Activated CD4-positive, alpha-beta T cell treated with anti-CD3 and anti-CD28 coated beads for 36 hours (primary cell): ENCODE results near the gene CNTNAP4. TPM values are rescaled to one million over a fixed set of nuclear protein-coding genes. Genes with fewer than 3 reads are reported as not detected.

Source experiments
- ATAC-seq: fragments of 200-7000 bp; cut with Tn5 transposase; one replicate; pipeline ENCODE4 v1.10.0; 2021; ENCODE audit warnings: mild to moderate bottlenecking, moderate library complexity
- CTCF ChIA-PET: fragments of 350-600 bp; sonication (Branson Sonifier 250); formaldehyde crosslinking; loops from one replicate; lab custom pipeline; 2021; ENCODE audit warnings: antibody characterized with exemption; lab: Charles Lee
- POLR2A ChIA-PET: fragments of 350-600 bp; sonication (Branson Sonifier 250); formaldehyde crosslinking; loops from one replicate; lab custom pipeline; 2021; ENCODE audit warnings: antibody characterized with exemption, inconsistent platforms; lab: Charles Lee
- DNase-seq: peaks from one replicate; pipeline ENCODE4 v3.0.0-alpha.2; 2020
- H3K27ac Mint-ChIP-seq: one replicate; pipeline ENCODE4 v1.8.0; 2021; ENCODE audit warnings: mixed read lengths
- H3K27me3 Mint-ChIP-seq: one replicate; pipeline ENCODE4 v1.8.0; 2021; ENCODE audit warnings: mixed read lengths
- H3K36me3 Mint-ChIP-seq: one replicate; pipeline ENCODE4 v1.8.0; 2021; ENCODE audit warnings: low read depth, mixed read lengths
- H3K4me1 Mint-ChIP-seq: one replicate; pipeline ENCODE4 v1.8.0; 2021; ENCODE audit warnings: mixed read lengths
- H3K4me3 Mint-ChIP-seq: one replicate; pipeline ENCODE4 v1.8.0; 2021; ENCODE audit warnings: mild to moderate bottlenecking, moderate library complexity, mixed read lengths
- H3K9me3 Mint-ChIP-seq: one replicate; pipeline ENCODE4 v1.8.0; 2021; ENCODE audit warnings: low read depth, mixed read lengths
- intact Hi-C, 2 experiments: fragments of 100-400 bp; cut with DNase I in 1 of 2; cut with micrococcal nuclease in 1 of 2; formaldehyde crosslinking; loops; one replicate each; pipeline versions ENCODE4 v1.14.2 to v1.15.1; 2022 to 2024; cut with DNase I, micrococcal nuclease
- total RNA-seq, 2 experiments: library from RNA; stranded (reverse); gene quantifications; one replicate each; pipeline ENCODE4 v1.2.3, GENCODE V29; 2021

Gene CNTNAP4
- total RNA-seq, 2 experiments from 2014 or later, result not detected

- Mint-ChIP-seq H3K4me3 (no peak overlapping the region), H3K9me3 (peaks cover 6% of the 10 kb centered on the region), H3K27ac (no peak overlapping the region), H3K4me1 (no peaks in the 10 kb centered on the region), H3K36me3 (no peaks in the 10 kb centered on the region), H3K27me3 (no peaks in the 10 kb centered on the region)
- ATAC-seq (no peak), DNase-seq (no peak)
- ChIA-PET POLR2A (no interaction called here), CTCF (no interaction called here)
- intact Hi-C loops, result no loop called here
Measured at GRCh38 chr16:76409706-76410105, 132.5 kb downstream of the CNTNAP4 start.

DNA sequence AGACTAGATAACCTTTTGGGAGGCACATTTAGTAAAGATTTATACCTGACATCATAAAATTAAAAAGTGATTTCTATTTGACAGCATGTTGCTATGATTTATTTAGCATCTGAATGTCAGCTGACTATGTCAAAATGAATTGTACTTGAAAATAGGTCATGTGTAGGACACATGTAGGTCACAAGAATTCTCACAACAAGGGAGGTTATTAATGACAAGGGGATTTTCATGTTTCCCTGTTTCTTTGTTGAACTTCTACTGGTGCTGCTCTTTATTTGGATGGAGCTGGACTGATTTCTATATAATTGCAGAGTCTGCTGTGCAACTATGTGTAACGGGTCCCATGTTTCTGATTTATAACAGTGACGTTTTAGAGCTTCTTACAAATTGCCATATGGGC lies 144.4 kb downstream of the CNTNAP4 start:
- no peak for ATAC-seq
- POLR2A ChIA-PET, result no interaction called here
- Mint-ChIP-seq H3K27me3 (no peaks in the 10 kb centered on the region), H3K4me1 (no peaks in the 10 kb centered on the region), H3K4me3 (no peak overlapping the region), H3K27ac (no peak overlapping the region), H3K36me3 (no peaks in the 10 kb centered on the region), H3K9me3 (no peaks in the 10 kb centered on the region)
- CTCF ChIA-PET, result interaction anchor here (0.8 kb wide), 1 partner anchor 294 kb away, joined by 4 read pairs; no protein-coding TSS in a partner anchor
- intact Hi-C loops, result no loop called here
- DNase-seq, result no peak

GRCh38 chr16:76428858-76429257 lies 151.7 kb downstream of the CNTNAP4 start:
- no peak for ATAC-seq
- intact Hi-C loops, result no loop called here
- Mint-ChIP-seq H3K27me3 (no peaks in the 10 kb centered on the region), H3K36me3 (no peaks in the 10 kb centered on the region), H3K4me3 (no peak overlapping the region), H3K9me3 (no peaks in the 10 kb centered on the region), H3K4me1 (no peaks in the 10 kb centered on the region), H3K27ac (no peak overlapping the region)
- no peak for DNase-seq
- ChIA-PET CTCF (no interaction called here), POLR2A (no interaction called here)

GRCh38 chr16:76441391-76441790 lies 164.2 kb downstream of the CNTNAP4 start:
- Mint-ChIP-seq H3K4me3 (no peak overlapping the region), H3K9me3 (no peaks in the 10 kb centered on the region), H3K27ac (no peak overlapping the region), H3K4me1 (no peaks in the 10 kb centered on the region), H3K27me3 (no peaks in the 10 kb centered on the region), H3K36me3 (no peaks in the 10 kb centered on the region)
- DNase-seq (no peak), ATAC-seq (no peak)
- intact Hi-C loops, result no loop called here
- ChIA-PET POLR2A (interaction anchor here (0.8 kb wide), 1 partner anchor 16 kb away, joined by 3 read pairs; no protein-coding TSS in a partner anchor), CTCF (no interaction called here)

- Mint-ChIP-seq H3K27ac (no peak overlapping the region), H3K36me3 (no peaks in the 10 kb centered on the region), H3K4me1 (no peaks in the 10 kb centered on the region), H3K27me3 (no peaks in the 10 kb centered on the region), H3K4me3 (no peak overlapping the region), H3K9me3 (peaks cover 1% of the 10 kb centered on the region)
- intact Hi-C loops, result no loop called here
- ChIA-PET CTCF (no interaction called here), POLR2A (no interaction called here)
- no peak for DNase-seq
- no peak for ATAC-seq
Measured at GRCh38 chr16:76441876-76442275, 164.7 kb downstream of the CNTNAP4 start.

DNA sequence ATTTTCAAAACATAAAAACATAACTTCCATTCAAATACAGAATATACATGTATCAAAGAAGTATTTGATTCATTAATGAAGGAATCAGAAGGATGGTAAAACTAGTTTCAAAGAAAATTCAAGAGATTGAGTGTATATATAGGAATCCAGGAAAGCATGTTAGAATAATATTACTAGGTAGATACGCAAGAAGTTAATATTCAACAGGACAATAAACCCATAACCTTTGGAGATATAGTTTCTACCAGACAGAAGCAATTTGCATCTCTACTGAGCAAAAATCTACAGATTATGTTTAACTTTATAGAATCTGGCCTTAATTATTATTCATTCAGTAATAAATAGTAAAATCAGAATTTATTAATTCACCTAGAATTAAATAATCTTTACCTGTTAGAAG lies 166.8 kb downstream of the CNTNAP4 start:
- Mint-ChIP-seq H3K4me1 (no peaks in the 10 kb centered on the region), H3K9me3 (peaks cover 1% of the 10 kb centered on the region), H3K4me3 (no peak overlapping the region), H3K36me3 (no peaks in the 10 kb centered on the region), H3K27me3 (no peaks in the 10 kb centered on the region), H3K27ac (no peak overlapping the region)
- ATAC-seq, result no peak
- no peak for DNase-seq
- ChIA-PET POLR2A (no interaction called here), CTCF (no interaction called here)
- intact Hi-C loops, result no loop called here

DNA sequence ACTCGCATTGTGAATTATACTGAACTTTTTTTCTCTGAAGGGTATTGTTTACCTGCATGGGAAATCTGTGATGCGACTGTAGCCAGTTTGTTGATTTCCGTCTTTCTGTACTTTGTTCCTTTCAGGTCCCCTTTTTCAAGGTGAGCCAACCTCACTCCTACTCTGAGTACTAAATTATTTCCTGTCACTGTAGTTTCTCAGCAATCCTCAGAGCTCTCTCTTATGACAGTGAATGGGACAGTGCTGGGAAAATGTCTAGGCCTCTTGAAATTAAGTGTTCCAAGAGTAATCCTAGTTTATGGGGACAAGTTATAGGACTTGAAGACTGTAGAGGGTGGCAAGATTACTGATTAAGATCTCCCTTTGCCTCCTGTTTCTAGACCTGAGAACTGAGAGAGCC lies 167.6 kb downstream of the CNTNAP4 start:
- Mint-ChIP-seq H3K27me3 (no peaks in the 10 kb centered on the region), H3K27ac (no peak overlapping the region), H3K9me3 (peaks cover 1% of the 10 kb centered on the region), H3K4me1 (no peaks in the 10 kb centered on the region), H3K36me3 (no peaks in the 10 kb centered on the region), H3K4me3 (no peak overlapping the region)
- no peak for ATAC-seq
- no peak for DNase-seq
- CTCF ChIA-PET, result no interaction called here
- POLR2A ChIA-PET, result no interaction called here
- intact Hi-C loops, result no loop called here

GRCh38 chr16:76445815-76446214 lies 168.6 kb downstream of the CNTNAP4 start:
- intact Hi-C loops, result no loop called here
- no peaks in the 10 kb centered on the region for H3K27me3 Mint-ChIP-seq
- CTCF ChIA-PET, result no interaction called here
- DNase-seq (no peak), ATAC-seq (no peak)
- no peak overlapping the region for H3K4me3 Mint-ChIP-seq
- no peak overlapping the region for H3K27ac Mint-ChIP-seq
- no peaks in the 10 kb centered on the region for H3K36me3 Mint-ChIP-seq
- POLR2A ChIA-PET, result no interaction called here
- H3K9me3 Mint-ChIP-seq, result peaks cover 1% of the 10 kb centered on the region
- no peaks in the 10 kb centered on the region for H3K4me1 Mint-ChIP-seq

- CTCF ChIA-PET, result no interaction called here
- H3K27me3 Mint-ChIP-seq, result no peaks in the 10 kb centered on the region
- intact Hi-C loops, result no loop called here
- no peak overlapping the region for H3K4me3 Mint-ChIP-seq
- ATAC-seq (no peak), DNase-seq (no peak)
- peaks cover 1% of the 10 kb centered on the region for H3K9me3 Mint-ChIP-seq
- H3K36me3 Mint-ChIP-seq, result no peaks in the 10 kb centered on the region
- H3K27ac Mint-ChIP-seq, result no peak overlapping the region
- POLR2A ChIA-PET, result no interaction called here
- no peaks in the 10 kb centered on the region for H3K4me1 Mint-ChIP-seq
Measured at GRCh38 chr16:76446251-76446650, 169.1 kb downstream of the CNTNAP4 start.

DNA sequence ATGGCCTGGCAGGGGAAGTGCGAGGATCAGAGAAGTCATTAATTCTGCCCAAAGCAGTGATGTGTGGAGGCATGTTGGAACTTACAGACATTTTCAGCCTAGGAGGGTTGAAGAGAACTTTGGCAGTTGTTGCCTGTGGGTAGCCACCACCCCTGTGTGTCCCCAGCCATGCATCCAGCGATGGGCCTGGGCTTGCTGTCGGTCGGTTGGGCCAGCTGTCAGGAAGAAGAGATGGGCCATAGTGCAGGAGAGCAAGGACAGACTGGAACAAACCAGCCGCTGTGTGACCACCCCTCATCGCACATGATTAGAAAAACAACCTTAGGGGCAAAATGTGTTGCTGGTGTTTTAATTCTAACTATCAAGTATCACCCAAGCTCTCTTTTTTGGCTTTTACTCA lies 173.7 kb downstream of the CNTNAP4 start:
- no peaks in the 10 kb centered on the region for H3K27me3 Mint-ChIP-seq
- no peaks in the 10 kb centered on the region for H3K36me3 Mint-ChIP-seq
- intact Hi-C loops, result no loop called here
- DNase-seq (no peak), ATAC-seq (no peak)
- no peak overlapping the region for H3K4me3 Mint-ChIP-seq
- no peaks in the 10 kb centered on the region for H3K4me1 Mint-ChIP-seq
- POLR2A ChIA-PET, result no interaction called here
- H3K27ac Mint-ChIP-seq, result no peak overlapping the region
- H3K9me3 Mint-ChIP-seq, result peaks cover 1% of the 10 kb centered on the region
- CTCF ChIA-PET, result interaction anchor here (0.6 kb wide), 1 partner anchor 256 kb away, joined by 4 read pairs; no protein-coding TSS in a partner anchor

GRCh38 chr16:76455257-76455656 lies 178.1 kb downstream of the CNTNAP4 start:
- H3K27me3 Mint-ChIP-seq, result no peaks in the 10 kb centered on the region
- ATAC-seq (no peak), DNase-seq (no peak)
- H3K4me1 Mint-ChIP-seq, result no peaks in the 10 kb centered on the region
- no peak overlapping the region for H3K27ac Mint-ChIP-seq
- no peak overlapping the region for H3K4me3 Mint-ChIP-seq
- intact Hi-C loops, result no loop called here
- H3K9me3 Mint-ChIP-seq, result peaks cover 2% of the 10 kb centered on the region
- ChIA-PET POLR2A (no interaction called here), CTCF (no interaction called here)
- no peaks in the 10 kb centered on the region for H3K36me3 Mint-ChIP-seq

- POLR2A ChIA-PET, result no interaction called here
- no peak for ATAC-seq
Measured at GRCh38 chr16:76456016-76456415, 178.8 kb downstream of the CNTNAP4 start.

GRCh38 chr16:76459111-76459510 lies 181.9 kb downstream of the CNTNAP4 start:
- H3K27ac Mint-ChIP-seq, result no peak overlapping the region
- DNase-seq, result no peak
- no peak overlapping the region for H3K4me3 Mint-ChIP-seq
- no peaks in the 10 kb centered on the region for H3K4me1 Mint-ChIP-seq
- H3K9me3 Mint-ChIP-seq, result peaks cover 2% of the 10 kb centered on the region
- ChIA-PET CTCF (no interaction called here), POLR2A (no interaction called here)
- H3K27me3 Mint-ChIP-seq, result no peaks in the 10 kb centered on the region
- intact Hi-C loops, result no loop called here
- no peak for ATAC-seq
- H3K36me3 Mint-ChIP-seq, result no peaks in the 10 kb centered on the region

More at GRCh38 chr16:76456016-76456415, 178.8 kb downstream of the CNTNAP4 start:
- CTCF ChIA-PET, result no interaction called here
- intact Hi-C loops, result no loop called here
- H3K4me3 Mint-ChIP-seq, result no peak overlapping the region
- no peak for DNase-seq
- H3K36me3 Mint-ChIP-seq, result no peaks in the 10 kb centered on the region
- no peaks in the 10 kb centered on the region for H3K27me3 Mint-ChIP-seq
- peaks cover 2% of the 10 kb centered on the region for H3K9me3 Mint-ChIP-seq
- H3K27ac Mint-ChIP-seq, result no peak overlapping the region
- H3K4me1 Mint-ChIP-seq, result no peaks in the 10 kb centered on the region
